MM.1S (cell line): Measurements from ENCODE around the gene MAP2K4.

Experiments used
- DNase-seq: peaks from one replicate; pipeline ENCODE4 v3.0.0-alpha.2; 2015
- H2AFZ ChIP-seq: fragments of 300-600 bp; sonication (generic); 2 replicates; pipeline ENCODE4 v1.6.0; 2016; ENCODE audit warnings: antibody characterized with exemption, low read length
- H3F3A ChIP-seq: fragments of 300-600 bp; sonication (generic); 2 replicates; pipeline ENCODE4 v1.6.1; 2016; ENCODE audit warnings: mild to moderate bottlenecking, antibody characterized with exemption, low read length, moderate library complexity, mixed read lengths; ENCODE audit not compliant: insufficient read depth
- H3K27ac ChIP-seq: fragments of 300-600 bp; sonication (generic); 2 replicates; pipeline ENCODE4 v1.5.1; 2016; ENCODE audit warnings: mild to moderate bottlenecking, low read length
- H3K27me3 ChIP-seq: fragments of 300-600 bp; sonication (generic); replicated peaks from 2 replicates; pipeline ENCODE4 v1.6.0; 2016; ENCODE audit warnings: low read length; ENCODE audit not compliant: insufficient read depth
- H3K36me3 ChIP-seq: fragments of 300-600 bp; sonication (generic); replicated peaks from 2 replicates; pipeline ENCODE4 v1.6.1; 2016; ENCODE audit warnings: mild to moderate bottlenecking, low read length, mixed read lengths; ENCODE audit not compliant: insufficient read depth
- H3K4me1 ChIP-seq: fragments of 300-600 bp; sonication (generic); 2 replicates; pipeline ENCODE4 v1.6.1; 2016; ENCODE audit warnings: low read length, mixed read lengths
- H3K4me2 ChIP-seq: fragments of 300-600 bp; sonication (generic); 2 replicates; pipeline ENCODE4 v1.6.0; 2016; ENCODE audit warnings: low read depth, low read length
- H3K4me3 ChIP-seq: fragments of 300-600 bp; sonication (generic); 2 replicates; pipeline ENCODE4 v1.5.1; 2016; ENCODE audit warnings: low read length, mixed read lengths
- H3K79me2 ChIP-seq: fragments of 300-600 bp; sonication (generic); 2 replicates; pipeline ENCODE4 v1.6.1; 2016; ENCODE audit warnings: mixed run types, low read length, mixed read lengths
- H3K9ac ChIP-seq: fragments of 300-600 bp; sonication (generic); 2 replicates; pipeline ENCODE4 v1.6.1; 2016; ENCODE audit warnings: low read length, mixed read lengths
- H3K9me2 ChIP-seq: fragments of 300-600 bp; sonication (generic); replicated peaks from 2 replicates; pipeline ENCODE4 v1.6.1; 2016; ENCODE audit warnings: mild to moderate bottlenecking, low read length, mixed read lengths; ENCODE audit not compliant: insufficient read depth
- H3K9me3 ChIP-seq: fragments of 300-600 bp; sonication (generic); replicated peaks from 2 replicates; pipeline ENCODE4 v1.6.1; 2016; ENCODE audit warnings: mild to moderate bottlenecking, low read length, mixed read lengths; ENCODE audit not compliant: insufficient read depth
- H4K20me1 ChIP-seq: fragments of 300-600 bp; sonication (generic); 2 replicates; pipeline ENCODE4 v1.6.1; 2016; ENCODE audit warnings: mild to moderate bottlenecking, low read length, moderate library complexity, mixed read lengths; ENCODE audit not compliant: insufficient read depth
- EZH2 ChIP-seq: fragments of 300-600 bp; sonication (generic); optimal IDR thresholded peaks from 2 replicates; pipeline ENCODE3; 2017; ENCODE audit warnings: low read depth, mild to moderate bottlenecking, antibody characterized with exemption, low read length, mixed read lengths
- EZH2phosphoT487 ChIP-seq: fragments of 300-600 bp; sonication (generic); IDR thresholded peaks from 2 replicates; pipeline ENCODE4 v1.6.1; 2018; ENCODE audit warnings: antibody characterized with exemption, low read length
- TF ChIP-seq, protein P1 (sequence below): fragments of 300-600 bp; sonication (generic); IDR thresholded peaks from 2 replicates; pipeline ENCODE4 v1.5.1; 2016; ENCODE audit warnings: antibody characterized with exemption, low read length, mixed read lengths

MAP2K4 gene

DNA sequence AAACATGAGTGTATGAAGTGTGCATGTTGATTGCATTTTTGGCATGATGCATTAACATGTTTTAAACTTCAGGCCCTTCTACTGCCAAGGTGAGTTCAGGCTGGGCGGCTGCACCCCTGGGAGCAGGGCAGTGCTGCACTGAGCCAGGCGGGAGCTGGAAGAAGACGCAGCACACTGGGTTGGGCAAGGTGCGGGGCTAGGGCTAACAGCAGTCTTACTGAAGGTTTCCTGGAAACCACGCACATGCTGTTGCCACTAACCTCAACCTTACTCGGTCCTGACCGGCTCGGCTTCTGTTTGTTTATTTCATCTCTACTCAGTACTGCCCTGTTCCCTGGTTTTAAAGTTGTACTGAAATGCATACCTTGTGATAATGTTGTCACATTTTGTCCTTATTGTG, 61.0 kb downstream of the MAP2K4 start:
- H3K9ac ChIP-seq, result no peak overlapping the region
- no peaks in the 10 kb centered on the region for H3F3A ChIP-seq
- H3K9me2 ChIP-seq, result no peaks in the 10 kb centered on the region
- no peaks in the 10 kb centered on the region for H3K36me3 ChIP-seq
- DNase-seq, result no peak
- H4K20me1 ChIP-seq, result no peaks in the 10 kb centered on the region
- H3K27me3 ChIP-seq, result no peaks in the 10 kb centered on the region
- TF ChIP-seq EZH2phosphoT487 (no peak), EZH2 (no peak)
- TF ChIP-seq, protein P1, sequence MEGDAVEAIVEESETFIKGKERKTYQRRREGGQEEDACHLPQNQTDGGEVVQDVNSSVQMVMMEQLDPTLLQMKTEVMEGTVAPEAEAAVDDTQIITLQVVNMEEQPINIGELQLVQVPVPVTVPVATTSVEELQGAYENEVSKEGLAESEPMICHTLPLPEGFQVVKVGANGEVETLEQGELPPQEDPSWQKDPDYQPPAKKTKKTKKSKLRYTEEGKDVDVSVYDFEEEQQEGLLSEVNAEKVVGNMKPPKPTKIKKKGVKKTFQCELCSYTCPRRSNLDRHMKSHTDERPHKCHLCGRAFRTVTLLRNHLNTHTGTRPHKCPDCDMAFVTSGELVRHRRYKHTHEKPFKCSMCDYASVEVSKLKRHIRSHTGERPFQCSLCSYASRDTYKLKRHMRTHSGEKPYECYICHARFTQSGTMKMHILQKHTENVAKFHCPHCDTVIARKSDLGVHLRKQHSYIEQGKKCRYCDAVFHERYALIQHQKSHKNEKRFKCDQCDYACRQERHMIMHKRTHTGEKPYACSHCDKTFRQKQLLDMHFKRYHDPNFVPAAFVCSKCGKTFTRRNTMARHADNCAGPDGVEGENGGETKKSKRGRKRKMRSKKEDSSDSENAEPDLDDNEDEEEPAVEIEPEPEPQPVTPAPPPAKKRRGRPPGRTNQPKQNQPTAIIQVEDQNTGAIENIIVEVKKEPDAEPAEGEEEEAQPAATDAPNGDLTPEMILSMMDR, result no peak
- no peaks in the 10 kb centered on the region for H3K79me2 ChIP-seq
- no peak overlapping the region for H3K27ac ChIP-seq
- H3K9me3 ChIP-seq, result no peaks in the 10 kb centered on the region
- H3K4me2 ChIP-seq, result no peak overlapping the region
- no peaks in the 10 kb centered on the region for H3K4me1 ChIP-seq
- H3K4me3 ChIP-seq, result no peak overlapping the region
- no peak overlapping the region for H2AFZ ChIP-seq

DNA sequence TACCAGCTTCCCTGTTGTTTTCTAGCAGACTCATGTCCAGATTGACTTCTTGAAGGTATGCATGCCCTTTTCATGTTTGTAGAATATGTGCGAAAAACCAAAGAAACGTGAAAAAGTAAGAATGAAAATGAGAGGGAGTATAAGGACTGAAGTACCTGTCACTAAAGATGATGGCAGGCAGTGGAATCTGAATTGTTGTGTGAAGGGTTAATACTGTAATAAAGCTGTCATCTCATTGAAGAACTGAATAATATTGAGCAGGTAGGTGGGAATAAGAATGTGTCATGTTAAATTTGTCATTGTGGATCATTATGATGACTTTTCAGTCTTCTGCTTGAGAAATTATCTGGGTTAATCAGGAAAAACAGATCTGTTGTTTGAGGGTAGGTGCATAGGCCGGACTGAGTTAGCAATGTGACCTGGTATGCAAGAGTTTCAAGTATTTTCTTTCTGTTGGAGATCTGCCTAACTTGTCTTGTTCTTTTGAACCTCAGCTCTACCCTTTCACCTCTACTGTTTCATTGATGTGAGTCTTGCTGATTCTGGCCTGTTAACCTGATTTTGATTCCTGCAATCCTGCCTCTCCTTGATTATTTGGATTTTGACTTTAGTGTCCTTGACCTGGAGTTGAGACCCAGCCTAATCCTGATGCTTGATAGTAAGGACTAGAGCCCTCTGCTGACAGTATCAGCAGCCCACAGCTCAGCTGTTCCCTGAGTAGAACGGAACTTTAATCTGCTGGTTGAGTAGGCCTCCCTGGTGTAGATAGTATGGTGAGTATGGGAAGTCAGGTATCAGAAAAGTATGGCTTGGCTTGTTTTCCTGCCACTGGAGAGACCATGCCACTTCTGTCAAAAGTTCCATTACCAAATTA, 64.6 kb downstream of the MAP2K4 start:
- H3K9me2 ChIP-seq, result no peaks in the 10 kb centered on the region
- no peak for DNase-seq
- no peaks in the 10 kb centered on the region for H3K36me3 ChIP-seq
- no peaks in the 10 kb centered on the region for H3K27me3 ChIP-seq
- no peak overlapping the region for H3K27ac ChIP-seq
- H4K20me1 ChIP-seq, result no peaks in the 10 kb centered on the region
- no peaks in the 10 kb centered on the region for H3K4me1 ChIP-seq
- no peak overlapping the region for H3K9ac ChIP-seq
- no peak overlapping the region for H3K4me2 ChIP-seq
- H3K79me2 ChIP-seq, result no peaks in the 10 kb centered on the region
- H3K4me3 ChIP-seq, result no peak overlapping the region
- H2AFZ ChIP-seq, result no peak overlapping the region
- H3K9me3 ChIP-seq, result no peaks in the 10 kb centered on the region
- no peaks in the 10 kb centered on the region for H3F3A ChIP-seq
- TF ChIP-seq EZH2 (no peak), EZH2phosphoT487 (no peak)
- TF ChIP-seq, protein P1, result no peak

DNA sequence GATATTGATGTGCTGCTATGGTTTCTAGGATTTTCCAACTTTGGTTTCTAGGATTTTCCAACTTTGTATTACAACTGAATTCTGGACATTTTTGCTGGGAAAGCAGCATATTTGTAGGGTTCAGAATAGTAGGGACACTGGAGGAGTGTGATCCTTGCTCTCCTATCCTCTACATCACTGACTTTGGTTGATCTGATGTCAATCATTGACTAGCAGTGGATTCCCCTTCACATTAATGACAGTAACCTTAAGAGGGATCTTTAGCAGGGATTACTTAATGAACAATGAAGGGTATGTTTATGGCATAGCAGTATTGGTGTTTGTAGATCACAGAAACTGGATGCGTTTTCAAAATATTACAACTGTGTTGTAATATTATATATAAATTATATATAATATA, 67.4 kb downstream of the MAP2K4 start:
- no peaks in the 10 kb centered on the region for H3K27me3 ChIP-seq
- H3K27ac ChIP-seq, result no peak overlapping the region
- no peaks in the 10 kb centered on the region for H3K79me2 ChIP-seq
- DNase-seq, result no peak
- no peak for TF ChIP-seq EZH2phosphoT487
- TF ChIP-seq, protein P1, result no peak
- TF ChIP-seq EZH2, result no peak
- no peak overlapping the region for H3K9ac ChIP-seq
- no peaks in the 10 kb centered on the region for H3F3A ChIP-seq
- H3K4me1 ChIP-seq, result no peaks in the 10 kb centered on the region
- no peaks in the 10 kb centered on the region for H3K9me2 ChIP-seq
- no peak overlapping the region for H3K4me2 ChIP-seq
- H3K36me3 ChIP-seq, result no peaks in the 10 kb centered on the region
- no peaks in the 10 kb centered on the region for H3K9me3 ChIP-seq
- no peak overlapping the region for H2AFZ ChIP-seq
- no peak overlapping the region for H3K4me3 ChIP-seq
- no peaks in the 10 kb centered on the region for H4K20me1 ChIP-seq
